Right lobe of liver (tissue), 6 donors: ENCODE measurements around the gene RPL36A. TPM values are rescaled to one million over a fixed set of nuclear protein-coding genes. Genes with fewer than 3 reads are reported as not detected.

Experiments
- ATAC-seq, 4 donors: fragments of 200-7000 bp; cut with Tn5 transposase; one replicate each; pipeline ENCODE4 v1.9.1; 2020; ENCODE audit warnings: mild to moderate bottlenecking in 4 of 4, moderate library complexity in 4 of 4
- DNase-seq, 3 donors: peaks; one replicate each; pipeline ENCODE4 v3.0.0-alpha.2; 2020
- H3K27ac ChIP-seq, 3 donors: fragments of 200-600 bp; one replicate each; pipeline ENCODE4 v1.8.0; 2022
- H3K27me3 ChIP-seq, 2 donors: fragments of 200-600 bp; one replicate each; pipeline ENCODE4 v1.8.0; 2022
- H3K36me3 ChIP-seq, 4 donors: fragments of 200-600 bp; sonication (generic) in 1 of 4; one replicate each; pipeline versions ENCODE4 v1.5.1 to v1.8.0; 2017 to 2022; ENCODE audit warnings: control low read depth in 1 of 4
- H3K4me1 ChIP-seq, 4 donors: fragments of 200-600 bp; sonication (generic) in 1 of 4; one replicate each; pipeline versions ENCODE4 v1.5.1 to v1.8.0; 2017 to 2022; ENCODE audit warnings: control low read depth in 1 of 4
- H3K4me3 ChIP-seq, 3 donors: fragments of 200-600 bp; one replicate each; pipeline ENCODE4 v1.8.0; 2022
- H3K9me3 ChIP-seq, 4 donors: fragments of 200-600 bp; sonication (generic) in 1 of 4; one replicate each; pipeline versions ENCODE4 v1.5.1 to v1.8.0; 2017 to 2022; ENCODE audit warnings: control low read depth in 1 of 4
- POLR2A ChIP-seq: fragments of 450-650 bp; IDR thresholded peaks from one replicate; pipeline ENCODE4 v1.6.1; 2017; ENCODE audit warnings: antibody characterized with exemption, mild to moderate bottlenecking
- WGBS: methylation state at CpG from one replicate; pipeline ENCODE4 v1.1.6; 2018; ENCODE audit warnings: low coverage, low lambda C conversion rate; ENCODE audit not compliant: insufficient coverage; ENCODE audit errors: missing lambda C conversion rate; 5-methylcytosine and 5-hydroxymethylcytosine counted together
- intact Hi-C, 2 donors: fragments of 100-400 bp; cut with DNase I; formaldehyde crosslinking; loops; one replicate each; pipeline versions ENCODE4 v1.11.2 to v1.14.1; 2022
- total RNA-seq, 6 experiments: library from RNA; depleted of rRNA in 2 of 6; stranded (reverse); fragments of >200 nt in 2 of 6; fragmentation: NEBNext Ultra II Directional in 3 of 6; extraction: Animal tissue kit (Norgen Biotek cat#: 25700) in 3 of 6; gene quantifications; one replicate each; pipeline versions ENCODE4 v1.1.0 to v1.2.4, GENCODE V29; 2016 to 2023
- TF ChIP-seq, protein P1 (sequence below), 4 donors: fragments of 200-600 bp in 3 of 4; fragments of 450-650 bp in 1 of 4; IDR thresholded peaks; one replicate each; pipeline versions ENCODE4 v1.5.1 to v1.8.0; 2016 to 2022; ENCODE audit warnings: antibody characterized with exemption in 4 of 4, mild to moderate bottlenecking in 2 of 4
- donor health status: DM: no; HTN: yes; CAD: no.
- donor health status: DM: no; HTN: no; CAD: no.
- donor health status: DM: no; HTN: no; CAD: no.
- donor health status: DM: no; HTN: yes; CAD: no.
- donor health status: DM: no; HTN: yes; CAD: no.

The RPL36A gene
- total RNA-seq, 6 experiments from 2014 or later, result 30.5 to 1,059 (median 46.3) TPM

DNA sequence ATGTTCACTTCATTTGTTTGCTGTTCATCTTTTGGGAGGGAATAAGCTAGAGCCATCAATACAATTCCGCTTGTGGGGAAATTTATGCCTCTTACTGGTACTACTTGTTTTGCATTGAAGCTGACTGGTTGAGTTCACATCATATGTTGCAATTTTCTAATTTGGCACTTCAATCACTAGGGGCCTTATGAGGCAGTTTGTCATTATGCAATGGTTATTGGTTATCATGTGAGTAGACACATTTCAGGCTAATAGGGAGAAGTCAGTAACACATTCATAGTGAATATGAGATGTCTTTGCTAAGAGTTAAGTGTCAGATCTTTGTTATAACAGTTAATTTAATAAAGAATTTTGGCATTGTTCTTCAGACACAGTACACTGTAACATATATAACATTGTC lies 5.0 kb downstream of the RPL36A start:
- Histone ChIP-seq H3K4me3 (no peak overlapping the region), H3K27me3 (peaks cover 0 to 3% of the 10 kb centered on the region in 2 donors), H3K4me1 (no peaks in the 10 kb centered on the region), H3K36me3 (peaks cover 0 to 5% (median 1%) of the 10 kb centered on the region in 4 donors), H3K9me3 (no peaks in the 10 kb centered on the region), H3K27ac (no peak overlapping the region)
- DNase-seq (no peak), ATAC-seq (peak in 2 of 4 donors; percentile 32 to 47)
- intact Hi-C loops, result no loop called here
- 73% methylated on average over 1 of the region's 1 CpG for WGBS
- TF ChIP-seq, protein P1, sequence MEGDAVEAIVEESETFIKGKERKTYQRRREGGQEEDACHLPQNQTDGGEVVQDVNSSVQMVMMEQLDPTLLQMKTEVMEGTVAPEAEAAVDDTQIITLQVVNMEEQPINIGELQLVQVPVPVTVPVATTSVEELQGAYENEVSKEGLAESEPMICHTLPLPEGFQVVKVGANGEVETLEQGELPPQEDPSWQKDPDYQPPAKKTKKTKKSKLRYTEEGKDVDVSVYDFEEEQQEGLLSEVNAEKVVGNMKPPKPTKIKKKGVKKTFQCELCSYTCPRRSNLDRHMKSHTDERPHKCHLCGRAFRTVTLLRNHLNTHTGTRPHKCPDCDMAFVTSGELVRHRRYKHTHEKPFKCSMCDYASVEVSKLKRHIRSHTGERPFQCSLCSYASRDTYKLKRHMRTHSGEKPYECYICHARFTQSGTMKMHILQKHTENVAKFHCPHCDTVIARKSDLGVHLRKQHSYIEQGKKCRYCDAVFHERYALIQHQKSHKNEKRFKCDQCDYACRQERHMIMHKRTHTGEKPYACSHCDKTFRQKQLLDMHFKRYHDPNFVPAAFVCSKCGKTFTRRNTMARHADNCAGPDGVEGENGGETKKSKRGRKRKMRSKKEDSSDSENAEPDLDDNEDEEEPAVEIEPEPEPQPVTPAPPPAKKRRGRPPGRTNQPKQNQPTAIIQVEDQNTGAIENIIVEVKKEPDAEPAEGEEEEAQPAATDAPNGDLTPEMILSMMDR (IDR thresholded peaks at IDR 0.05), result no peak
- TF ChIP-seq POLR2A, result no peak

DNA sequence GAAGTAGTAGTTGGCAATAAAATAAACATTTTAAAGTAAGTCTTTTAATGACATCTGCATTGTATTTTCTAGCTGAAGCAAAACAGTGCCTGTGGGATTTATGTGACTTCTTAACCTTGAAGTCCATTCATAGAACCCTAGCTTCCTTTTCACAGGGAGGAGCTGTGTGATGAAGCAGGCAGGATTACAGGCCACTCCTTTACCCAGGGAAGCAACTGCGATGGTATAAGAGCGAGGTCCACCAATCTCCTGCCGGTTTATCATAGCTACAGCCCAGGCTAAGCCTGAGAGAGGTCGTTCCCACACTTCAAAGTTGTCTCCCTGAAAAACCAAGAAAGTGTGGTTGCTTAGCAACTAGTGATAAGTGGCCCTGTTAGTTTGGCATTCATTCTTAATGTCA lies 7.0 kb downstream of the RPL36A start:
- DNase-seq, result no peak
- WGBS, result 48% methylated on average over 4 of the region's 4 CpGs
- H3K27ac ChIP-seq, result no peak overlapping the region
- ATAC-seq, result no peak
- H3K36me3 ChIP-seq, result peaks cover 0 to 5% (median 3%) of the 10 kb centered on the region in 4 donors
- intact Hi-C loops, result no loop called here
- TF ChIP-seq POLR2A, result no peak
- TF ChIP-seq, protein P1 (IDR thresholded peaks at IDR 0.05), result no peak
- no peaks in the 10 kb centered on the region for H3K9me3 ChIP-seq
- peaks cover 0 to 3% of the 10 kb centered on the region in 2 donors for H3K27me3 ChIP-seq
- H3K4me1 ChIP-seq, result no peaks in the 10 kb centered on the region
- no peak overlapping the region for H3K4me3 ChIP-seq

DNA sequence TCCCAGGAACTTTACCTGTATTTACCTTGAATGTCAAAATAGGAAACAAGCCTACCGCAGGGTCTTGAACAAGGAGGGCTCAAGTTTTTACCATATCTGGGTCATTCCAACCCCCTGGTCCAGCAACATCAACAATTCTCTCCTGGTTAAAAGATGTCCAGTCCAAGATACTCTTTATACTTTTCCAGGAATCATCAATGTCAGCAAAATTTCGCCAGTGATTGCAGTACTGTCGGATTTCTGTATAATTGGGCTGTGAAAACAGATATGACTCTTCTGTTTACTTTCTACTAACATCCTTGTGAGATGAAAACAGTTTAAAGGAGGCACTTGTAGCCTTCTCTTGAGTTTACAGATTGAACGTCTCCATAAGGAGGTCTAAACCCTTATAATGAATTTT lies 7.9 kb downstream of the RPL36A start:
- Histone ChIP-seq H3K4me1 (no peaks in the 10 kb centered on the region), H3K9me3 (no peaks in the 10 kb centered on the region), H3K27me3 (peaks cover 0 to 3% of the 10 kb centered on the region in 2 donors), H3K4me3 (no peak overlapping the region), H3K27ac (no peak overlapping the region), H3K36me3 (peaks cover 0 to 5% (median 3%) of the 10 kb centered on the region in 4 donors)
- TF ChIP-seq, protein P1 (IDR thresholded peaks at IDR 0.05), result no peak
- TF ChIP-seq POLR2A, result no peak
- 46% methylated on average over 4 of the region's 4 CpGs for WGBS
- no peak for DNase-seq
- intact Hi-C loops, result no loop called here
- no peak for ATAC-seq

DNA sequence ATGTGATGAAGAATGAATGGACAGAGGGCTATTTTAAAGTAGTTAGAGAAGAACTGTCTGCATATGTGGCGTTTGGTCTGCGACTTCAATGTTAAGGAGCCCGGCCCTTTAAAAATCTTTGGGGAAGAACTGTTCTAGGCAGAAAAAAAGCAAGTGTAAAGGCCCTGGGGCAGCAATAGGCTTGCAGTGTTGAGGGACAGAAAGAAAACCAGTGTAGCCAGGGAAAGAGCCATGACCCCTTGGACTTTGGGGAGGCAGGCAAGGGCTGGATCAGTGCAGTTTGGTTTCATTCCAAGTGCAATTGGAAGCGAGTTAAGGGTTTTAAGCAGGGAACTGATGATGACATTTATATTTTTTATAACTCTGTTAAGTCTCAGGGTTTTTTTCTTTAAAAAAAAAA lies 9.0 kb downstream of the RPL36A start:
- 43% methylated on average over 4 of the region's 4 CpGs for WGBS
- peak in 1 of 4 donors; percentile 19 for ATAC-seq
- H3K4me1 ChIP-seq, result no peaks in the 10 kb centered on the region
- H3K36me3 ChIP-seq, result peaks cover 0 to 5% (median 2%) of the 10 kb centered on the region in 4 donors
- no peak for TF ChIP-seq POLR2A
- TF ChIP-seq, protein P1 (IDR thresholded peaks at IDR 0.05), result no peak
- no peaks in the 10 kb centered on the region for H3K27me3 ChIP-seq
- no peak overlapping the region for H3K27ac ChIP-seq
- no peak for DNase-seq
- no peaks in the 10 kb centered on the region for H3K9me3 ChIP-seq
- intact Hi-C loops, result no loop called here
- no peak overlapping the region for H3K4me3 ChIP-seq
